Hair follicular keratinocyte (primary cell): ENCODE results near the gene LPA. TPM values are rescaled to one million over a fixed set of nuclear protein-coding genes. Genes with fewer than 3 reads are reported as not detected.

ENCODE experiments used
- total RNA-seq: library from RNA; depleted of rRNA; stranded (reverse); fragments of >200 nt; gene quantifications from 2 replicates; pipeline ENCODE4 v1.2.3, GENCODE V29; 2015

The LPA gene, protein sequence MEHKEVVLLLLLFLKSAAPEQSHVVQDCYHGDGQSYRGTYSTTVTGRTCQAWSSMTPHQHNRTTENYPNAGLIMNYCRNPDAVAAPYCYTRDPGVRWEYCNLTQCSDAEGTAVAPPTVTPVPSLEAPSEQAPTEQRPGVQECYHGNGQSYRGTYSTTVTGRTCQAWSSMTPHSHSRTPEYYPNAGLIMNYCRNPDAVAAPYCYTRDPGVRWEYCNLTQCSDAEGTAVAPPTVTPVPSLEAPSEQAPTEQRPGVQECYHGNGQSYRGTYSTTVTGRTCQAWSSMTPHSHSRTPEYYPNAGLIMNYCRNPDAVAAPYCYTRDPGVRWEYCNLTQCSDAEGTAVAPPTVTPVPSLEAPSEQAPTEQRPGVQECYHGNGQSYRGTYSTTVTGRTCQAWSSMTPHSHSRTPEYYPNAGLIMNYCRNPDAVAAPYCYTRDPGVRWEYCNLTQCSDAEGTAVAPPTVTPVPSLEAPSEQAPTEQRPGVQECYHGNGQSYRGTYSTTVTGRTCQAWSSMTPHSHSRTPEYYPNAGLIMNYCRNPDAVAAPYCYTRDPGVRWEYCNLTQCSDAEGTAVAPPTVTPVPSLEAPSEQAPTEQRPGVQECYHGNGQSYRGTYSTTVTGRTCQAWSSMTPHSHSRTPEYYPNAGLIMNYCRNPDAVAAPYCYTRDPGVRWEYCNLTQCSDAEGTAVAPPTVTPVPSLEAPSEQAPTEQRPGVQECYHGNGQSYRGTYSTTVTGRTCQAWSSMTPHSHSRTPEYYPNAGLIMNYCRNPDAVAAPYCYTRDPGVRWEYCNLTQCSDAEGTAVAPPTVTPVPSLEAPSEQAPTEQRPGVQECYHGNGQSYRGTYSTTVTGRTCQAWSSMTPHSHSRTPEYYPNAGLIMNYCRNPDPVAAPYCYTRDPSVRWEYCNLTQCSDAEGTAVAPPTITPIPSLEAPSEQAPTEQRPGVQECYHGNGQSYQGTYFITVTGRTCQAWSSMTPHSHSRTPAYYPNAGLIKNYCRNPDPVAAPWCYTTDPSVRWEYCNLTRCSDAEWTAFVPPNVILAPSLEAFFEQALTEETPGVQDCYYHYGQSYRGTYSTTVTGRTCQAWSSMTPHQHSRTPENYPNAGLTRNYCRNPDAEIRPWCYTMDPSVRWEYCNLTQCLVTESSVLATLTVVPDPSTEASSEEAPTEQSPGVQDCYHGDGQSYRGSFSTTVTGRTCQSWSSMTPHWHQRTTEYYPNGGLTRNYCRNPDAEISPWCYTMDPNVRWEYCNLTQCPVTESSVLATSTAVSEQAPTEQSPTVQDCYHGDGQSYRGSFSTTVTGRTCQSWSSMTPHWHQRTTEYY (N-terminal part only)
- total RNA-seq: not detected in 2 replicates

GRCh38 chr6:160664198-160664597, at the start of gene LPA:
Gene LPA, minus strand, starts transcription at chr6:160664275. Its CDS starts 61 bp downstream, at chr6:160664214.

DNA sequence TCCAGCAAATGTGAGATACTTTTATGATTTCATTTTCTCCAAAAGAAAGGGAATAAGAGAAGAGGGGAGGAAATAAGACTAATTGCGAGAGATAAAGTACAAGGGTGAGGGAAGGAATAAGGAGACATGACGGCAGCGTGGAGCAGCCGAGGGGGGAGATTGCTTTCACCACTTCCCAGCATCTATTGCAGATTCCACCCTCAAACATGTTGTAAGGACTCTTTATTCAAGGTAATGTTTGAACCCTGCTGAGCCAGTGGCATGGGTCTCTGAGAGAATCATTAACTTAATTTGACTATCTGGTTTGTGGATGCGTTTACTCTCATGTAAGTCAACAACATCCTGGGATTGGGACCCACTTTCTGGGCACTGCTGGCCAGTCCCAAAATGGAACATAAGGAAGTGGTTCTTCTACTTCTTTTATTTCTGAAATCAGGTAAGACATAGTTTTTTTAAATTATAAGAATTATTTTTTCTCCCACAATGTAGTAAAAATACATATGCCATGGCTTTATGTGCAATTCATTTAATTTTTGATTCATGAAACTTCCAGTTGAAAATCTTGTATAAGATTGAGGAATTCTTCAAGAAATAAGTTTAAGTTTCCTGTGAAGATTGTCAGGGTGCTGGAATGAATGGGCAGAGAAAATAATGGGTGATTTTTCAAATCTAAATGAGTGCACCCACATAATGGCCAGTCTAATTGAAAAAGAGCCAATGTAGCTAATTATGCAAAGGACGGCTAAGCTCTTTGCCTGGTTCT, 38.0 kb upstream of the LPA start, which contains the start of gene PLG:
PLG (plus strand) TSS at position 327 of the 763 bp plus-strand sequence; CDS start at position 388, 61 bp downstream.

Other genes starting within 250 kb of the LPA start
- gene PLG, start 38.0 kb upstream of the LPA start, total RNA-seq: not detected in 2 replicates